Lung (tissue), 12 donors: ENCODE results near the gene CNTN5. TPM values are rescaled to one million over a fixed set of nuclear protein-coding genes. Genes with fewer than 3 reads are reported as not detected.

ENCODE experiments used
- ATAC-seq: fragments of 200-7000 bp; cut with Tn5 transposase; one replicate; pipeline ENCODE4 v1.9.1; 2020; ENCODE audit warnings: moderate number of reproducible peaks; ENCODE audit not compliant: insufficient read depth, low FRiP score
- DNase-seq, 3 donors: peaks; one replicate each; pipeline ENCODE4 v3.0.0-alpha.2; 2013 to 2017
- H3K27ac ChIP-seq, 2 donors: one replicate each; pipeline ENCODE4 v1.5.1; 2013; ENCODE audit warnings: mild to moderate bottlenecking in 2 of 2, moderate library complexity in 2 of 2, control low read depth in 1 of 2, inconsistent platforms in 1 of 2, low read depth in 1 of 2, low read length in 1 of 2
- H3K27me3 ChIP-seq, 3 donors: one replicate each; pipeline ENCODE4 v1.5.1; 2013; ENCODE audit warnings: low read length in 2 of 3; ENCODE audit not compliant: control insufficient read depth in 3 of 3, insufficient read depth in 3 of 3
- H3K36me3 ChIP-seq, 4 donors: one replicate each; pipeline ENCODE4 v1.5.1; 2013; ENCODE audit warnings: low read length in 4 of 4, mild to moderate bottlenecking in 1 of 4, moderate library complexity in 1 of 4; ENCODE audit not compliant: control insufficient read depth in 4 of 4, insufficient read depth in 4 of 4
- H3K4me1 ChIP-seq, 5 donors: one replicate each; pipeline ENCODE4 v1.5.1; 2013; ENCODE audit warnings: low read length in 5 of 5, mild to moderate bottlenecking in 2 of 5, moderate library complexity in 1 of 5; ENCODE audit not compliant: control insufficient read depth in 5 of 5, insufficient read depth in 5 of 5
- H3K4me3 ChIP-seq: one replicate; pipeline ENCODE4 v1.5.1; 2013; ENCODE audit warnings: mild to moderate bottlenecking, control low read depth, moderate library complexity
- H3K9ac ChIP-seq, 2 donors: one replicate each; pipeline ENCODE4 v1.5.1; 2013; ENCODE audit warnings: low read length in 2 of 2, control low read depth in 1 of 2; ENCODE audit not compliant: insufficient read depth in 1 of 2
- H3K9me3 ChIP-seq, 4 donors: one replicate each; pipeline ENCODE4 v1.5.1; 2013; ENCODE audit warnings: low read length in 3 of 4, mild to moderate bottlenecking in 1 of 4, moderate library complexity in 1 of 4; ENCODE audit not compliant: control insufficient read depth in 4 of 4, insufficient read depth in 3 of 4
- CTCF ChIP-seq: IDR thresholded peaks from 2 replicates; pipeline ENCODE4 v1.5.1; 2012; ENCODE audit warnings: mild to moderate bottlenecking; ENCODE audit errors: control extremely low read depth, extremely low read depth
- WGBS, 2 donors: extraction: QIAGEN DNeasy Blood & Tissue Kit; methylation state at CpG; one replicate each; pipeline ENCODE4 v1.1.7; 2013; 5-methylcytosine and 5-hydroxymethylcytosine counted together
- polyA plus RNA-seq, 2 donors: library from polyadenylated mRNA; stranded (reverse); fragments of 200-250 nt; gene quantifications; one replicate each; pipeline ENCODE4 v1.2.1, GENCODE V29; 2013
- total RNA-seq, 2 donors: library from RNA; depleted of rRNA in 1 of 2; stranded (reverse); fragments of >200 nt in 1 of 2; gene quantifications; one replicate each; pipeline ENCODE4 v1.2.1, GENCODE V29; 2014 to 2021
- donor health status: control.
- donor health status: control.
- donor health status: Bipolar disorder and iron deficiency.
- donor health status: healthy.
- donor health status: DM: yes; HTN: yes; CAD: no.

CNTN5 gene
- total and polyA plus RNA-seq, 4 donors: 0.10 to 0.80 (median 0.44) TPM

GRCh38 chr11:100340466-100341319, 1319.9 kb downstream of the CNTN5 start:
- ATAC-seq (no peak), DNase-seq (peak in 2 of 3 donors; percentile 34 to 46)
- Histone ChIP-seq H3K4me1 (peaks cover 0 to 9% (median 4%) of the 10 kb centered on the region in 5 donors), H3K27me3 (no peaks in the 10 kb centered on the region), H3K9ac (no peak overlapping the region), H3K27ac (no peak overlapping the region), H3K9me3 (peaks cover 0 to 4% (median 0%) of the 10 kb centered on the region in 4 donors), H3K36me3 (no peaks in the 10 kb centered on the region), H3K4me3 (no peak overlapping the region)
- 42 to 64% methylated on average over 9 of the region's 9 CpGs for WGBS, 2 donors
- no peak for TF ChIP-seq CTCF

GRCh38 chr11:100353083-100353482, 1332.3 kb downstream of the CNTN5 start:
- TF ChIP-seq CTCF: no peak
- Histone ChIP-seq H3K9ac (no peak overlapping the region), H3K4me3 (no peak overlapping the region), H3K4me1 (no peaks in the 10 kb centered on the region), H3K27me3 (no peaks in the 10 kb centered on the region), H3K27ac (no peak overlapping the region), H3K9me3 (no peaks in the 10 kb centered on the region), H3K36me3 (no peaks in the 10 kb centered on the region)
- DNase-seq (no peak), ATAC-seq (no peak)

GRCh38 chr11:100354736-100355135, 1334.0 kb downstream of the CNTN5 start:
- no peak overlapping the region for H3K9ac ChIP-seq
- H3K27ac ChIP-seq: no peak overlapping the region
- H3K4me3 ChIP-seq: no peak overlapping the region
- H3K4me1 ChIP-seq: no peaks in the 10 kb centered on the region
- TF ChIP-seq CTCF: no peak
- no peaks in the 10 kb centered on the region for H3K27me3 ChIP-seq
- no peaks in the 10 kb centered on the region for H3K36me3 ChIP-seq
- DNase-seq (no peak), ATAC-seq (no peak)
- no peaks in the 10 kb centered on the region for H3K9me3 ChIP-seq
